Stimulated activated CD8-positive, alpha-beta memory T cell treated with anti-CD3 and anti-CD28 coated beads, Interleukin-15, amount 100 ng/mL, for 48 hours (primary cell): ENCODE measurements around the gene BAHD1.

ENCODE experiments used
- DNase-seq, 2 donors: peaks; one replicate each; pipeline ENCODE4 v3.0.0-alpha.2; 2020; ENCODE audit warnings: low read depth in 2 of 2

BAHD1 gene

GRCh38 chr15:40440743-40441564 lies at the start of gene BAHD1:
TSS of gene BAHD1 (plus strand) at chr15:40440953. CDS start at chr15:40458465, 17,512 bp downstream.
- DNase-seq: peak; percentile 95 to 97

DNA sequence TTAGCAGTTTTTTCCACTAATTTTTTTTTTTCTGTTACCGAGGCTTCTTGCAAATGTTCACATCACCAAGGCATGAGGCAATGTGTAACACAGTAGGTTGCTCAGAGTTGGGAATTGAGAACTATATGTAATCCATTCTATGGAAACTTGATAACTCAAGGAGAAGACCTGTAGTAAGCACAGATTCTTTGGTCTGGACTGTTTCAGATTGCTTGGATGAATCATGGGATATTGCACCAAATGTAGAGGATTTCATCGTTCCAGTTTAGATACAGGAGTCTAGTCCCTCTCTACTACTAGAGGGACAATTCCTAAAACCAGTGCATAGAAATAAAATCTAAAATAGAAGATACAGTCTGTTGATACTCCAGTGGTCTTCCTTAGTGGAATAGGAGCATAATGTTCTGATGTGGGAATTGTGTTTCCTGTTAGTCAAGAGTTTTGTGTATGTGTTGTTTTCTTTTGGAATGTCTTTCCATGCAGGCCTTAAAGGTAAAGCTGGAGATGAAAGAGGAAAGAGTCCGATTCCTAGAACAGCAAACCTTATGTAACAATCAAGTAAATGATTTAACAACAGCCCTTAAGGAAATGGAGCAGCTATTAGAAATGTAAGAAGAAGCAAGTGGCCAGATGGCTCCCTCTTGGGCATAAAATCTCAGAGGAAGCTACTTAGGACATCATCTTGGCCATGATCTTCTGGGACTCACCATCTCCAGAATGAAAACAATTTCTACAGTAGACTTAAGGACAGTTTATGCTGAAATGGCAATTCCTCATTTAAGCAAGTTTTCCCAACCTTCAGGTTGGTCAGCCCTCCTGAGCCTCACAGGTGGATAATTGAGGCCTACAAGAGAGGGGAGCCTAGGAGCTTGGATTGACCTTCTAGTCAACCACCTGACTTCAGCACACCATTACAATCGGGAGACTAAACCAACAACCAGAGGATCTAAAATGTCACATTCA lies 47.5 kb upstream of the BAHD1 start:
- no peak for DNase-seq

- no peak for DNase-seq
These were observed 42.9 kb upstream of the BAHD1 start for GRCh38 chr15:40397688-40398412.

DNA sequence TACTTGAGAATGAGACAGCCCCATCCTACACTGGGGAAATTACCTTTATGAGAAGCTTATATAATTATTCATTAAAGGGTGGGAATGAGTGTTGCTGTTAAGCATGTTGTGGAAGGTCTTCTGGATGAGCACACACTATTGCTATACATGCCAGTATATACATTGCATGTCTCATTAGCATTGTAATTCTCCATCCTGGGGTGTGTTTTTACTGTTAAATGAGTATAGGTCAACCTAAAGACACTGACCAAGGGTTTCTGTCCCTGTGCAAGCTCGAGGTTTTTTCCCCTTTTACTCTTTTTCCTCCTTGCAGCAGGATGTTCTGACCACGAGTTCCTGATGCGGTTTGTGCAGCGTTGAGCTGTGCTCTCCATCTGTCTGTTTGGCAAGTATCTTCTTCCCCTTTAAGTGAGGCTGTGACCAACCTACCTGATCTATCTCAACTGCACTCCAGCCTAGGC lies 42.3 kb upstream of the BAHD1 start:
- DNase-seq: peak in 1 of 2 donors; percentile 15

DNA sequence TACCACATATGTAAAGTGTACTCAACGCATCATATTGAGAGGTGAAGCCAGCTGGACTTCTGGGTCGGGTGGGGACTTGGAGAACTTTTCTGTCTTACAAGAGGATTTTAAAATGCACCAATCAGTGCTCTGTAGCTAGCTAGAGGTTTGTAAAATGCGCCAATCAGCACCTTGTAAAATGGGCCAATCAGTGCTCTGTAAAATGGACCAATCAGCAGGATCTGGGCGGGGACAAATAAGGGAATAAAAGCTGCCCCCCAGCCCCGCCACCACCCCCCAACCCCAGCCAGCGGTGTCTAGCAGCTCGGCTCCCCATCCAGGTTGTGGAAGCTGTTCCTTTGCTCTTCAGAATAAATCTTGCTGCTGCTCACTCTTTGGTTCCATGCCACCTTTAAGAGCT lies 41.4 kb upstream of the BAHD1 start:
- no peak for DNase-seq

GRCh38 chr15:40405501-40406381 lies 35.0 kb upstream of the BAHD1 start, which contains the start of gene IVD:
TSS of gene IVD (plus strand) at chr15:40405795. CDS start at chr15:40405828, 33 bp downstream.
- DNase-seq: peak; percentile 92

DNA sequence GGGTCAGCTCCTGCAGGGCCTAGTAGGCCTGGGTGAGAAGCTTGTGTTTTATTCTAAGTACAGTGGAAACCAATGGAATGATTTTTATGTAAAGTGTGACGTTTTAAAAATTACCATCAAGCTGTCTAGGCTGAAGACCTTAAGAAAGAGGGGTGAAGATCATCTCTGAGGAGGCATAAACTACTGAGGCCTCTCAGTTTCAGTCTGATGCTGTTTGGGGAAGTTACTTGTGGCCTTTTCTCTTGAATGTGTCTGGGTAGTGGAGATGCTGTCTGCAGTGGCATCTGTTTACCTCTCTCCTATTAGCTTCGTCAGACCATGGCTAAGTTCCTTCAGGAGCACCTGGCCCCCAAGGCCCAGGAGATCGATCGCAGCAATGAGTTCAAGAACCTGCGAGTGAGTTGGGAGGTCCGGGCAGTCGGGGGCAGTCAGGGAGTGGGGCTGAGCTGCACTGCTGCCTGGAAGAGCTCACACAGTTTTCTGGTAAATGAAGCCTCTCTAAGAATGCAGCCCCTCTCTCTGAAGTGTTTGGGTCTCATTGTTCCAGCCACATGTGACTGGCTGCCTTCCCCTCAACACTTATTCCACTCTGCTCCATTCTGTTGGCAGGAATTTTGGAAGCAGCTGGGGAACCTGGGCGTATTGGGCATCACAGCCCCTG lies 33.3 kb upstream of the BAHD1 start:
- no peak for DNase-seq

DNA sequence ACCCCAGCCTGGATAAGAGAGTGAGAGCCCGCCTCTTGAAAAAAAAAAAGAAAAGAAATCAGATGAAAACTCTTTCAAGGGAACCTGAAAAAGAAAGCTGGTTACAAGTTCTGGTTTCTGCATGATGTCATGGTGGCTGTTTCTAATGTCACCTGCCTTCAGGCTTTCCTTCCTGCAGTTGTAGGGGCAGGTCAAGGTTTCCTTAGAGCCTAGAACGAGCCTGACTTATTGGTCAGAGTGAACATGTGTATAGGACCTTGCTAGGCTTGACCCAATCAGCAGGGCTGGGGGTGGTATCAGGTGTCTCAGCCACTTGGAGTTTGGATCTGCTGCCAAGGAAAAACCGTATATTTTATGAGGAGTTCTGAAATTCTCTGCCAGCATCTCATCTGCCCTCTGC lies 31.4 kb upstream of the BAHD1 start:
- DNase-seq: no peak

DNA sequence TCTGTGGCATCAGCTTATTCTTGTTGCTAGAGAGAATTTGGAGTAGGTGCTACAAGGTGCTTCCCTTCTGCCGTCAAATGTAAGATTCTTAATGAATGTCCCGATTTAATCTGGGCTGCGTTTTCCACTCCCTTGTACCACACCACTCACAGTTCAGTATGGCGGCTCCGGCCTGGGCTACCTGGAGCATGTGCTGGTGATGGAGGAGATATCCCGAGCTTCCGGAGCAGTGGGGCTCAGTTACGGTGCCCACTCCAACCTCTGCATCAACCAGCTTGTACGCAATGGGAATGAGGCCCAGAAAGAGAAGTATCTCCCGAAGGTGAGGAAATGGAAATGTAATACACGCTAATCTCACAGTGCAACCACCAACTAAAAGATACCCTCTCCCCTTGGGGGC lies 30.3 kb upstream of the BAHD1 start:
- DNase-seq: no peak

- DNase-seq: no peak
These were observed 28.5 kb upstream of the BAHD1 start for GRCh38 chr15:40412095-40412759.

DNA sequence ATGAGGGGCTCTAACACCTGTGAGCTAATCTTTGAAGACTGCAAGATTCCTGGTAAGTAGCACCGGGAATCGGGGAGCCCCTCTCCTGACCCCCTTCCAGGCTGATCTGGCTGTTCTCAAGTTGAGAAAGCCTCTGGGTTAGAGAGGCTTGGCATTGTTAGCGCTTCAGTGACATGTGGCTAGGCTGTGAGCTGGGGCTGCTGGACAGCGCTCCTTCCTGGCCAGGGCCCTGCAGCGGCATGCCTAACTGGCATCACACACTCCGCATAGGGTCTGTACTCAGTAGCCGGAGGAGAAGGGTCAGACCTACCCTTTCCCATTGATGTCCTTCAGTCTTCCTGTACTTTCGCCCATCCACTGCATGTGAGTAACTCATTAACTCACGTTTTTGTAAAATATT lies 27.7 kb upstream of the BAHD1 start:
- DNase-seq: no peak

GRCh38 chr15:40414816-40415215 lies 25.9 kb upstream of the BAHD1 start:
- DNase-seq: no peak

DNA sequence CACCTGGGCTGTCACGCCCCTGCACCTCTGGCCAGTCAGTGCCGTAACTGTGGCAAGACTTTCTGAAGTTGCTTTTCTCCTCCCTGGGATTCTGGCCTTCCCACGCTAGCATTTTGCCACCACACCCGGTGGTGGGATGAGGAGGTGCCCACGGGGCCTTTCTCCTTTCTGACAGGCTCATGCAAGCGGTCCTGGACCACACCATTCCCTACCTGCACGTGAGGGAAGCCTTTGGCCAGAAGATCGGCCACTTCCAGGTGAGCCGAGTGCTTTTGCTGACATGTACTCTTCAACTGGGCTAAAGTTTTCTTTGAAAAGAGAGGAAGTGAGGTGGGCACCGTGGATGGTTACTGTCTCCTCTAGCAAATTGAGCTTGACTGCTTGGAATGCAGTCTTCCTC lies 25.5 kb upstream of the BAHD1 start:
- DNase-seq: no peak

DNA sequence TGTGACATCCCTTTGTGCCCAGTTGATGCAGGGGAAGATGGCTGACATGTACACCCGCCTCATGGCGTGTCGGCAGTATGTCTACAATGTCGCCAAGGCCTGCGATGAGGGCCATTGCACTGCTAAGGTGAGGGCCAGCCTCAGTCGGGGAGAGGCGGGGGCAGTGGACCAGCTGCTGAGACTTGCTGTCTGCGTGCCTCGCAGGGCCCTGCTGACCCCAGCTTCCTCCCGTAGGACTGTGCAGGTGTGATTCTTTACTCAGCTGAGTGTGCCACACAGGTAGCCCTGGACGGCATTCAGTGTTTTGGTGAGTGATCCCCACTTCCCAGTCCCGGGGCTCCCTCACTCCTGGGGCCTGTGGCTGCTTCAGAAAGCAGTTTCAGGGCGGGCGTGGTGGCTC lies 24.7 kb upstream of the BAHD1 start:
- no peak for DNase-seq

- DNase-seq: no peak
These were observed 22.6 kb upstream of the BAHD1 start for GRCh38 chr15:40418126-40418525.

DNA sequence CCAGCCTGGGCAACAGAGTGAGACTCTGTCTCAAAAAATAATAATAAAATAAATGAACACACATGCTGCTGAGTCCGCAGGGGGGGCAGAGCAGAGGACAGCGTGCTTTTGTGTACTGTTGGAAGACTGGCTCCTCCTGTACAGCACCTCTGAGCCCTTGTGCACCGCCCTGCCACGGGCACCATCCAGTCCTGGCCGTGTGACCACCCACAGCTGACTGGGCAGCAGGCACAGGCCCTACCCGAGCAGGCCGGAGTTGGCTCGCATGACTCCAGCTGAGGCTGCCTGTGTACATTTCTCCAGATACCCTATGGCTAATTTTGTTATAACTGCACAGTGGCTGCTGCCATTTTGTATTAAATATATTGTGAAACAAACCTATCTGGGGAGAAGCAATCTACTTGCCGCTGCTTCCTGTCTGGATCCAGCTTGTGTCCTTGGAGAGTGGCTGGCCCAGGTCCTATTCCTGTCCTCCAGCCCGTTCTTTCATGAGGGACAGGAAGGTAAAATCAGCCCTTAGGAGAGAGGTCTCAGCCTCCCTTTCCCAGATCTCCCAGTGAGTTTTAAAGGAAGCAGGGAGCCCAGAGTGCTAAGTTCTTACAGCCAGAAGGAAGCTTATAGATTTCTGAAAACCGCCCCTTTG lies 20.6 kb upstream of the BAHD1 start:
- DNase-seq: no peak

DNA sequence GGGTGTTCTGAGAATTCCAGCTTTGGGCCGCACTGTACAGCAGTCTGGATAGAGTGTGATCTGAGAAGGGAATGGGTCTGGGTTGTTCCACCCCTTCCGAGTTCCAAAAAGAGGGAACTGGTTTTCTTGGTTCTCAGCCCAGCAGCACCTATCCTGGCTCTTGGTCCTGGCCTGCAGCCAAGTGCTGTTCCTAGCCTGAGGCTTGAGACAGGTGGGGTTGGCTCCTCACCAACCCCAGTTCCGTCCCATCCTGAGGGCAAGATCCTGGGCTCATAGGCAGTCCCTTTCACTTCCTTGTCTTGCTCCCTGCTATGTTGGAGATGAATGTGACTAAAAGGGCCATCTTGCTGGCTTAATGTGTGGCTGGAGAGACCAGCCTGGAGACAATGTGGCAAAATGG lies 20.0 kb upstream of the BAHD1 start:
- no peak for DNase-seq

DNA sequence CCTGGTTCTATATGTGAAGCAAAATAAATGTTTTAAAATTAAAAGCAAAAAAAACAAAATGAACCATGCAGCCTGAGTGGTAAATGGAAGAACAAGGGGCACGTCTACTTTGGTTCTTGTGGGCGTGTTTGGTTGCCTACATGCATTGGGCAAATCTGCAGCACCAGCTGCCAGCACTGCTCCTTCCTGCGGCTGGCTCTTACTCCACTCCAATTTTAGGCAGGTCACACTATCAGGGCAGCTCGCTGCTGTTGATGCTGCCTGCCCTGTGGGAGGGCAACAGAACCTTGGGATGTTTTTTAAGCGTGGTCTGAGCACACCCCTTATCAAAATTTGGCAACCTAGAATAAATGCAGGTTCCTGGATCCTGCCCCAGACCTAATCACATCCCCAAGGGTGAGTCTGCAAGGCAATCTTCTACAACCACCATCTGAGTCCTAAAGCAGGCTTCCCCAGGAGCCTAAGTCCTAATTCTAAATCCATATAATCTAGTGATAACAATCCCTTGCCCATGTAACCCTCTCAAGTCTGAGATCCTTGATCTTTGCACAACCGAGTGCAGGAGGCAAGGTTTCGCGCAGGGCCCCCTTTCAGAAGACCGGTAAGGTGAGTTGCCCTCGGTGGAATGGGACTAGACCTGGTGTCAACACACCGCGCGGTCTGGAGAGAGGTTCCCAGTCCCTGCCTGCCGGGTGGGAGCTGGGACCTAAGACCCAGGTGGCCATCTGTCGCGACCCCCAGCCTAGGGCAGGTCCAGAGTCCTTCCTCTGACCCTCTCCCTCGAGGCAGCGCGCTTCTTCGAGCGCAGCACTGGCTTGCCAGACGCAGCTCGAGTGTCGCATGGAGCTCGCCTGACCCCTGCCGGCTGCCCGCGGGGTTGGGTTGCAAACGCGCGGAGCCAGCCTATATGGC lies 19.3 kb upstream of the BAHD1 start:
- DNase-seq: peak; percentile 59 to 68
